Body of pancreas (tissue), 4 donors: ENCODE data around the gene NUP93. TPM values are rescaled to one million over a fixed set of nuclear protein-coding genes. Genes with fewer than 3 reads are reported as not detected.

Experiments
- ATAC-seq: fragments of 150-250 bp; one replicate; pipeline ENCODE4 v1.9.1; 2016
- DNase-seq, 4 donors: peaks; one replicate each; pipeline ENCODE4 v3.0.0-alpha.2; 2019
- H3K27ac ChIP-seq, 4 donors: fragments of 200-600 bp; sonication (generic); 1 replicate in 3 of 4; 2 replicates in 1 of 4; pipeline versions ENCODE4 v1.5.1 to v1.6.1; 2016 to 2019; ENCODE audit warnings: mild to moderate bottlenecking in 1 of 4, mixed read lengths in 1 of 4, moderate library complexity in 1 of 4
- H3K27me3 ChIP-seq, 2 donors: fragments of 200-600 bp; sonication (generic); one replicate each; pipeline ENCODE4 v1.6.0; 2016; ENCODE audit warnings: mild to moderate bottlenecking in 1 of 2
- H3K36me3 ChIP-seq, 2 donors: fragments of 200-600 bp; sonication (generic); replicated peaks in 1 of 2; 2 replicates each; pipeline ENCODE4 v1.5.1; 2016; ENCODE audit warnings: low read depth in 2 of 2; ENCODE audit not compliant: insufficient read depth in 1 of 2
- H3K4me1 ChIP-seq: fragments of 200-600 bp; sonication (generic); one replicate; pipeline ENCODE4 v1.6.0; 2016
- H3K4me3 ChIP-seq, 2 donors: fragments of 200-600 bp; sonication (generic); 1 replicate in 1 of 2; 2 replicates in 1 of 2; pipeline ENCODE4 v1.5.1; 2016 to 2019
- H3K9me3 ChIP-seq, 3 donors: fragments of 200-600 bp; sonication (generic); 1 replicate in 2 of 3; 2 replicates in 1 of 3; pipeline ENCODE4 v1.5.1; 2016
- POLR2A ChIP-seq, 3 donors: fragments of 450-650 bp; IDR thresholded peaks; one replicate each; pipeline ENCODE4 v1.6.1; 2016; ENCODE audit warnings: antibody characterized with exemption in 3 of 3, mild to moderate bottlenecking in 2 of 3
- WGBS, 2 donors: methylation state at CpG; one replicate each; pipeline ENCODE4 v1.1.5; 2017; 5-methylcytosine and 5-hydroxymethylcytosine counted together
- intact Hi-C: fragments of 100-400 bp; cut with DNase I; formaldehyde crosslinking; loops from one replicate; pipeline ENCODE4 v1.15.1; 2023
- total RNA-seq, 2 donors: library from RNA; depleted of rRNA; stranded (reverse); fragments of >200 nt; gene quantifications; one replicate each; pipeline ENCODE4 v1.1.0, GENCODE V29; 2016
- TF ChIP-seq, protein P1 (sequence below), 7 experiments: fragments of 450-650 bp in 4 of 7; fragments of 200-600 bp in 3 of 7; sonication (generic) in 3 of 7; IDR thresholded peaks; one replicate each; pipeline ENCODE4 v1.5.1; 2016 to 2019; ENCODE audit warnings: antibody characterized with exemption in 7 of 7

The NUP93 gene
- total RNA-seq, 2 donors from 2014 or later: 12.2 to 19.1 TPM

GRCh38 chr16:56708525-56709442 lies 21.1 kb upstream of the NUP93 start:
- Histone ChIP-seq H3K9me3 (no peaks in the 10 kb centered on the region), H3K36me3 (no peaks in the 10 kb centered on the region), H3K27ac (no peak overlapping the region), H3K27me3 (no peaks in the 10 kb centered on the region), H3K4me3 (no peak overlapping the region), H3K4me1 (no peaks in the 10 kb centered on the region)
- WGBS, 2 donors: 58 to 68% methylated on average over 13 of the region's 13 CpGs
- TF ChIP-seq, protein P1, sequence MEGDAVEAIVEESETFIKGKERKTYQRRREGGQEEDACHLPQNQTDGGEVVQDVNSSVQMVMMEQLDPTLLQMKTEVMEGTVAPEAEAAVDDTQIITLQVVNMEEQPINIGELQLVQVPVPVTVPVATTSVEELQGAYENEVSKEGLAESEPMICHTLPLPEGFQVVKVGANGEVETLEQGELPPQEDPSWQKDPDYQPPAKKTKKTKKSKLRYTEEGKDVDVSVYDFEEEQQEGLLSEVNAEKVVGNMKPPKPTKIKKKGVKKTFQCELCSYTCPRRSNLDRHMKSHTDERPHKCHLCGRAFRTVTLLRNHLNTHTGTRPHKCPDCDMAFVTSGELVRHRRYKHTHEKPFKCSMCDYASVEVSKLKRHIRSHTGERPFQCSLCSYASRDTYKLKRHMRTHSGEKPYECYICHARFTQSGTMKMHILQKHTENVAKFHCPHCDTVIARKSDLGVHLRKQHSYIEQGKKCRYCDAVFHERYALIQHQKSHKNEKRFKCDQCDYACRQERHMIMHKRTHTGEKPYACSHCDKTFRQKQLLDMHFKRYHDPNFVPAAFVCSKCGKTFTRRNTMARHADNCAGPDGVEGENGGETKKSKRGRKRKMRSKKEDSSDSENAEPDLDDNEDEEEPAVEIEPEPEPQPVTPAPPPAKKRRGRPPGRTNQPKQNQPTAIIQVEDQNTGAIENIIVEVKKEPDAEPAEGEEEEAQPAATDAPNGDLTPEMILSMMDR (IDR thresholded peaks at IDR 0.05): no peak
- intact Hi-C loops: loop anchor here (10.0 kb wide), 1 partner anchor 194 kb away; no protein-coding TSS in a partner anchor
- ATAC-seq: no peak
- no peak for DNase-seq

- TF ChIP-seq, protein P1 (IDR thresholded peaks at IDR 0.05): no peak
- no peak for TF ChIP-seq POLR2A (IDR thresholded peaks at IDR 0.05)
- Histone ChIP-seq H3K9me3 (no peaks in the 10 kb centered on the region), H3K27me3 (no peaks in the 10 kb centered on the region), H3K36me3 (no peaks in the 10 kb centered on the region), H3K4me1 (no peaks in the 10 kb centered on the region), H3K27ac (no peak overlapping the region), H3K4me3 (no peak overlapping the region)
- ATAC-seq: no peak
- intact Hi-C loops: loop anchor here (10.0 kb wide), 1 partner anchor 195 kb away; no protein-coding TSS in a partner anchor
- no peak for DNase-seq
- WGBS, 2 donors: 77 to 79% methylated on average over 4 of the region's 4 CpGs
Observed at GRCh38 chr16:56709443-56710040, 20.4 kb upstream of the NUP93 start.

DNA sequence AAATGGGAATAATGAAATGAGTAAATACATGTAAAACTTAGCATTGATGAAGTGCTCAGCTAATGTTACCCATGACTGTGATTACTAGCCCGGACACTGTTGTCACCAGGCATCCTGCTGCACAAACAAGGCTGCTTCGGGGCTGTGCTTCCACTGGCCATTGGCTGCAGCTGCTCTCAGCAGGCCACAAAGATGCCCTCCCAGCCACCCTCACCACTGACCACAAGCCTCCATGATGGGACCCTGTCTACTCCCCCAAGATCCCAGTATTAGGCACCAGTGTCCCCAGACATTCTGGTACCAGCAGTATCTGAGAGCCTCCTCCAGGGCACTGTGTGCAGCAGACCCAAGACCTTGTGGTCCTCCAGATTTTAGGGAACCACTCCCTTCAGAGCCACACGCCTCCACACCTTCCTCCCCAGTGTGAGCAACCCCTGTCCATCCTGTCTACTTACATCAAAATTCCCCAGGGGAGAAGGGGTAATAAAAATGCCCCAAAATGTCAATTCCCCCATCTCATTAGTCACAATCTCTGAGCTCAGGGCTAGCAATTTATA lies 19.7 kb upstream of the NUP93 start:
- no peak for ATAC-seq
- intact Hi-C loops: no loop called here
- H3K4me3 ChIP-seq: no peak overlapping the region
- no peak overlapping the region for H3K27ac ChIP-seq
- H3K4me1 ChIP-seq: no peaks in the 10 kb centered on the region
- no peaks in the 10 kb centered on the region for H3K36me3 ChIP-seq
- H3K9me3 ChIP-seq: no peaks in the 10 kb centered on the region
- WGBS, 2 donors: 70 to 80% methylated on average over 3 of the region's 3 CpGs
- DNase-seq: no peak
- no peaks in the 10 kb centered on the region for H3K27me3 ChIP-seq
- TF ChIP-seq POLR2A (IDR thresholded peaks at IDR 0.05): no peak
- TF ChIP-seq, protein P1 (IDR thresholded peaks at IDR 0.05): no peak

GRCh38 chr16:56711862-56712261 lies 18.1 kb upstream of the NUP93 start:
- intact Hi-C loops: no loop called here
- Histone ChIP-seq H3K4me1 (no peaks in the 10 kb centered on the region), H3K4me3 (no peak overlapping the region), H3K27ac (no peak overlapping the region), H3K27me3 (no peaks in the 10 kb centered on the region), H3K36me3 (no peaks in the 10 kb centered on the region), H3K9me3 (no peaks in the 10 kb centered on the region)
- ATAC-seq (no peak), DNase-seq (no peak)
- 75 to 76% methylated on average over 2 of the region's 2 CpGs for WGBS, 2 donors
- TF ChIP-seq POLR2A (IDR thresholded peaks at IDR 0.05): no peak
- TF ChIP-seq, protein P1 (IDR thresholded peaks at IDR 0.05): no peak
